H1 (cell line): ENCODE measurements around the gene COL8A1. TPM values are rescaled to one million over a fixed set of nuclear protein-coding genes. Genes with fewer than 3 reads are reported as not detected.

ENCODE experiments used
- CTCF ChIA-PET: fragments of 300-600 bp; sonication (Branson Sonifier 250); formaldehyde crosslinking; loops from one replicate; lab custom pipeline; 2021; ENCODE audit not compliant: partially characterized antibody; lab: Charles Lee
- POLR2A ChIA-PET: fragments of 300-600 bp; sonication (Branson Sonifier 250); formaldehyde crosslinking; loops from one replicate; lab custom pipeline; 2021; ENCODE audit warnings: inconsistent platforms; ENCODE audit not compliant: partially characterized antibody; lab: Charles Lee
- DNase-seq, 2 experiments: peaks; one replicate each; pipeline versions ENCODE4 v3.0.0 to v3.0.0-alpha.2; 2010 to 2022; ENCODE audit warnings: low spot score in 2 of 2, low read depth in 1 of 2, mixed read lengths in 1 of 2
- FAIRE-seq: peaks from 2 replicates; lab custom pipeline; 2011; peaks lifted over from hg19 to GRCh38; lab: Jason Lieb, UNC
- H2AFZ ChIP-seq: 2 replicates; pipeline ENCODE4 v1.8.1; 2012; ENCODE audit warnings: low read length, inconsistent platforms
- H2AK5ac ChIP-seq: 2 replicates; pipeline ENCODE4 v1.6.1; 2013; ENCODE audit warnings: low read depth, low read length
- H2BK120ac ChIP-seq: replicated peaks from 2 replicates; pipeline ENCODE3; 2013; ENCODE audit warnings: low read depth, low read length, inconsistent platforms
- H2BK12ac ChIP-seq: 2 replicates; pipeline ENCODE4 v1.6.1; 2013; ENCODE audit warnings: low read depth, low read length
- H2BK15ac ChIP-seq: 2 replicates; pipeline ENCODE4 v1.6.1; 2013; ENCODE audit warnings: low read length
- H2BK20ac ChIP-seq: 2 replicates; pipeline ENCODE4 v1.6.1; 2013; ENCODE audit warnings: low read length
- H2BK5ac ChIP-seq: 2 replicates; pipeline ENCODE4 v1.6.1; 2013; ENCODE audit warnings: low read depth, low read length
- H3K14ac ChIP-seq: 2 replicates; pipeline ENCODE4 v1.6.1; 2013; ENCODE audit warnings: inconsistent platforms; ENCODE audit not compliant: insufficient read length
- H3K18ac ChIP-seq: 2 replicates; pipeline ENCODE4 v1.6.1; 2013; ENCODE audit warnings: low read length; ENCODE audit errors: extremely low read depth
- H3K23ac ChIP-seq: 2 replicates; pipeline ENCODE4 v1.6.1; 2013; ENCODE audit warnings: inconsistent platforms; ENCODE audit not compliant: insufficient read length
- H3K23me2 ChIP-seq: 2 replicates; pipeline ENCODE4 v1.6.1; 2013; ENCODE audit warnings: low read depth, low read length
- H3K27ac ChIP-seq: 2 replicates; pipeline ENCODE4 v1.6.1; 2011; ENCODE audit warnings: low read depth, low read length, inconsistent platforms
- H3K27me3 ChIP-seq, 4 experiments: replicated peaks in 1 of 4; 1 replicate in 1 of 4; 2 replicates in 3 of 4; pipeline versions ENCODE4 v1.6.1 to v1.8.1; 2011 to 2013; ENCODE audit warnings: low read length in 3 of 4, mild to moderate bottlenecking in 3 of 4, inconsistent platforms in 2 of 4, mixed read lengths in 2 of 4, moderate library complexity in 1 of 4; ENCODE audit not compliant: control insufficient read depth in 3 of 4, insufficient read depth in 3 of 4; ENCODE audit errors: extremely low read depth in 1 of 4
- H3K36me3 ChIP-seq, 4 experiments: 2 replicates each; pipeline versions ENCODE4 v1.6.1 to v1.8.1; 2011 to 2013; ENCODE audit warnings: mild to moderate bottlenecking in 4 of 4, low read length in 3 of 4, moderate library complexity in 2 of 4, control low read depth in 1 of 4, inconsistent platforms in 1 of 4; ENCODE audit not compliant: insufficient read depth in 4 of 4, control insufficient read depth in 2 of 4
- H3K4ac ChIP-seq: replicated peaks from 2 replicates; pipeline ENCODE3; 2013; ENCODE audit warnings: low read length, low read depth, mixed read lengths, inconsistent platforms; ENCODE audit not compliant: insufficient read length
- H3K4me1 ChIP-seq, 4 experiments: replicated peaks in 1 of 4; 1 replicate in 1 of 4; 2 replicates in 3 of 4; pipeline versions ENCODE4 v1.6.1 to v1.8.1; 2011 to 2013; ENCODE audit warnings: low read length in 3 of 4, inconsistent platforms in 2 of 4, mixed read lengths in 1 of 4; ENCODE audit not compliant: insufficient read depth in 4 of 4, control insufficient read depth in 3 of 4
- H3K4me2 ChIP-seq, 2 experiments: 2 replicates each; pipeline versions ENCODE4 v1.6.1 to v1.8.1; 2011 to 2013; ENCODE audit warnings: low read depth in 2 of 2, low read length in 2 of 2, control low read depth in 1 of 2, inconsistent platforms in 1 of 2, mild to moderate bottlenecking in 1 of 2; ENCODE audit not compliant: insufficient read depth in 1 of 2
- H3K4me3 ChIP-seq, 4 experiments: fragments of 200-600, 300-600 bp in 1 of 4; sonication (generic), shearing (Covaris generic), sonication (Bioruptor Twin) in 1 of 4; 2 replicates each; pipeline versions ENCODE4 v1.5.1 to v1.8.1; 2011 to 2016; ENCODE audit warnings: low read length in 4 of 4, low read depth in 3 of 4, control low read depth in 2 of 4, inconsistent platforms in 2 of 4, mild to moderate bottlenecking in 2 of 4, mixed read lengths in 1 of 4, moderate library complexity in 1 of 4; ENCODE audit not compliant: insufficient read depth in 2 of 4; ENCODE audit errors: extremely low read depth in 1 of 4
- H3K56ac ChIP-seq: replicated peaks from 2 replicates; pipeline ENCODE3; 2013; ENCODE audit warnings: low read depth, mild to moderate bottlenecking, mixed read lengths, low read length, inconsistent platforms; ENCODE audit not compliant: insufficient read length
- H3K79me1 ChIP-seq: 2 replicates; pipeline ENCODE4 v1.6.1; 2013; ENCODE audit warnings: low read depth, low read length, control low read depth
- H3K79me2 ChIP-seq, 2 experiments: 2 replicates each; pipeline versions ENCODE4 v1.6.1 to v1.8.1; 2012 to 2013; ENCODE audit warnings: low read length in 2 of 2, mild to moderate bottlenecking in 2 of 2, inconsistent platforms in 1 of 2; ENCODE audit not compliant: insufficient read depth in 2 of 2, control insufficient read depth in 1 of 2
- H3K9ac ChIP-seq, 4 experiments: replicated peaks in 1 of 4; 1 replicate in 1 of 4; 2 replicates in 3 of 4; pipeline versions ENCODE4 v1.6.1 to v1.8.1; 2011 to 2013; ENCODE audit warnings: low read depth in 3 of 4, low read length in 3 of 4, control low read depth in 2 of 4, mild to moderate bottlenecking in 2 of 4, moderate library complexity in 2 of 4, inconsistent platforms in 1 of 4; ENCODE audit errors: extremely low read depth in 1 of 4
- H3K9me3 ChIP-seq, 2 experiments: 2 replicates each; pipeline versions ENCODE4 v1.6.1 to v1.8.1; 2012 to 2013; ENCODE audit warnings: mild to moderate bottlenecking in 2 of 2, moderate library complexity in 2 of 2, control low read depth in 1 of 2, inconsistent platforms in 1 of 2, low read depth in 1 of 2, low read length in 1 of 2, mixed read lengths in 1 of 2; ENCODE audit not compliant: insufficient read depth in 2 of 2
- H4K20me1 ChIP-seq, 2 experiments: replicated peaks in 1 of 2; 2 replicates each; pipeline versions ENCODE3 to v1.8.1; 2011 to 2013; ENCODE audit warnings: inconsistent platforms in 2 of 2, low read length in 2 of 2, mild to moderate bottlenecking in 1 of 2; ENCODE audit not compliant: insufficient read depth in 2 of 2, control insufficient read depth in 1 of 2
- H4K5ac ChIP-seq: 2 replicates; pipeline ENCODE4 v1.6.1; 2013; ENCODE audit warnings: low read length, low read depth, mixed read lengths, inconsistent platforms; ENCODE audit not compliant: insufficient read length
- H4K8ac ChIP-seq: 2 replicates; pipeline ENCODE4 v1.8.0; 2013; ENCODE audit warnings: mild to moderate bottlenecking, moderate library complexity, low read length, inconsistent platforms; ENCODE audit not compliant: insufficient read depth; ENCODE audit errors: extremely low read depth
- H4K91ac ChIP-seq: replicated peaks from 2 replicates; pipeline ENCODE3; 2013; ENCODE audit warnings: low read length, mixed read lengths, inconsistent platforms; ENCODE audit not compliant: insufficient read length
- JUND ChIP-seq: IDR thresholded peaks from 2 replicates; pipeline ENCODE4 v1.6.1; 2011; ENCODE audit warnings: mild to moderate bottlenecking, improper control_type of control experiment, low read length
- KDM4A ChIP-seq: IDR thresholded peaks from one replicate; pipeline ENCODE4 v1.7.1; 2012; ENCODE audit warnings: low read depth, mild to moderate bottlenecking, moderate library complexity, low read length, inconsistent platforms; ENCODE audit not compliant: severe bottlenecking
- POLR2AphosphoS5 ChIP-seq: IDR thresholded peaks from 2 replicates; pipeline ENCODE4 v1.6.1; 2011; ENCODE audit warnings: low read depth, low read length
- RAD21 ChIP-seq, 2 experiments: IDR thresholded peaks in 1 of 2; conservative IDR thresholded peaks in 1 of 2; 2 replicates each; pipeline ENCODE4 v1.6.1; 2011; ENCODE audit warnings: low read depth in 2 of 2, low read length in 2 of 2, improper control_type of control experiment in 1 of 2, inconsistent platforms in 1 of 2, mild to moderate bottlenecking in 1 of 2, moderate library complexity in 1 of 2
- SRF ChIP-seq: IDR thresholded peaks from 2 replicates; pipeline ENCODE4 v1.6.1; 2011; ENCODE audit warnings: mild to moderate bottlenecking, low read depth, low read length, moderate library complexity
- WGBS, 2 experiments: shearing (Covaris generic) in 1 of 2; methylation state at CpG; one replicate each; pipeline versions ENCODE4 v1.1.6 to v1.1.7; 2013 to 2015; ENCODE audit warnings: low lambda C conversion rate in 2 of 2, mixed read lengths in 2 of 2, inconsistent platforms in 1 of 2, low coverage in 1 of 2, missing lambda C conversion rate in 1 of 2; ENCODE audit not compliant: insufficient replicate concordance in 2 of 2, insufficient coverage in 1 of 2, insufficient read length in 1 of 2; ENCODE audit errors: extremely low coverage in 1 of 2, missing lambda C conversion rate in 1 of 2; 5-methylcytosine and 5-hydroxymethylcytosine counted together
- polyA plus RNA-seq, 7 experiments: library from polyadenylated mRNA; depleted of rRNA in 3 of 7; stranded (reverse) in 5 of 7; unstranded in 2 of 7; fragments of >200 nt in 5 of 7; fragments of 200-250 nt in 2 of 7; gene quantifications; 1 replicate in 5 of 7; 2 replicates in 1 of 7; 4 replicates in 1 of 7; pipeline versions ENCODE4 v1.2.1 to v1.2.3, GENCODE V29; 2011 to 2013; ENCODE audit warnings: missing spikeins in 2 of 7, mixed read lengths in 2 of 7
- total RNA-seq: library from RNA; stranded (reverse); fragmentation: NEBNext Ultra II Directional; extraction: Animal tissue kit (Norgen Biotek cat#: 25700); gene quantifications from 2 replicates; pipeline ENCODE4 v1.2.1, GENCODE V29; 2021
- TF ChIP-seq, protein P1 (sequence below), 3 experiments: IDR thresholded peaks; 1 replicate in 2 of 3; 2 replicates in 1 of 3; pipeline versions ENCODE4 v1.5.1 to v1.6.1; 2011; ENCODE audit warnings: low read length in 3 of 3, mild to moderate bottlenecking in 3 of 3, inconsistent platforms in 2 of 3, low read depth in 1 of 3, moderate library complexity in 1 of 3; ENCODE audit not compliant: insufficient read depth in 1 of 3; ENCODE audit errors: control extremely low read depth in 1 of 3

Gene COL8A1
- total and polyA plus RNA-seq, 2 of the 8 experiments (the other 6 are each of a cell fraction or from before 2014, with no cell fraction given): 0.21 to 1.2 TPM

GRCh38 chr3:99747915-99748314, 109.5 kb downstream of the COL8A1 start:
- DNase-seq (no peak), FAIRE-seq (peak; percentile 65)
- Histone ChIP-seq H3K4me1 (no peaks in the 10 kb centered on the region), H3K23me2 (no peaks in the 10 kb centered on the region; the same call in 1 of the 2 replicates), H3K9me3 (no peaks in the 10 kb centered on the region), H2AFZ (peak overlapping the region; percentile 49; the same call in 1 of the 2 replicates), H3K27me3 (no peaks in the 10 kb centered on the region), H3K79me1 (no peaks in the 10 kb centered on the region), H2BK120ac (no peak overlapping the region), H3K4me2 (no peak overlapping the region), H2BK15ac (no peak overlapping the region), H2BK12ac (no peak overlapping the region), H3K18ac (no peak overlapping the region), H4K5ac (no peak overlapping the region), H4K91ac (no peak overlapping the region), H3K79me2 (no peaks in the 10 kb centered on the region), H3K4me3 (no peak overlapping the region), H3K56ac (no peak overlapping the region), H4K20me1 (no peaks in the 10 kb centered on the region), H3K23ac (no peak overlapping the region), H4K8ac (no peak overlapping the region), H3K14ac (no peak overlapping the region), H3K36me3 (no peaks in the 10 kb centered on the region), H3K27ac (no peak overlapping the region), H3K4ac (no peak overlapping the region), H2BK20ac (no peak overlapping the region), H2BK5ac (no peak overlapping the region), H3K9ac (no peak overlapping the region), H2AK5ac (no peak overlapping the region)
- ChIA-PET CTCF (interaction anchor here (0.8 to 3.1 kb wide), 12 partner anchors 8 to 754 kb away, joined by 3 to 8 read pairs (median 3); no protein-coding TSS in a partner anchor), POLR2A (no interaction called here)
- TF ChIP-seq SRF: no peak
- TF ChIP-seq KDM4A: no peak
- TF ChIP-seq, protein P1, sequence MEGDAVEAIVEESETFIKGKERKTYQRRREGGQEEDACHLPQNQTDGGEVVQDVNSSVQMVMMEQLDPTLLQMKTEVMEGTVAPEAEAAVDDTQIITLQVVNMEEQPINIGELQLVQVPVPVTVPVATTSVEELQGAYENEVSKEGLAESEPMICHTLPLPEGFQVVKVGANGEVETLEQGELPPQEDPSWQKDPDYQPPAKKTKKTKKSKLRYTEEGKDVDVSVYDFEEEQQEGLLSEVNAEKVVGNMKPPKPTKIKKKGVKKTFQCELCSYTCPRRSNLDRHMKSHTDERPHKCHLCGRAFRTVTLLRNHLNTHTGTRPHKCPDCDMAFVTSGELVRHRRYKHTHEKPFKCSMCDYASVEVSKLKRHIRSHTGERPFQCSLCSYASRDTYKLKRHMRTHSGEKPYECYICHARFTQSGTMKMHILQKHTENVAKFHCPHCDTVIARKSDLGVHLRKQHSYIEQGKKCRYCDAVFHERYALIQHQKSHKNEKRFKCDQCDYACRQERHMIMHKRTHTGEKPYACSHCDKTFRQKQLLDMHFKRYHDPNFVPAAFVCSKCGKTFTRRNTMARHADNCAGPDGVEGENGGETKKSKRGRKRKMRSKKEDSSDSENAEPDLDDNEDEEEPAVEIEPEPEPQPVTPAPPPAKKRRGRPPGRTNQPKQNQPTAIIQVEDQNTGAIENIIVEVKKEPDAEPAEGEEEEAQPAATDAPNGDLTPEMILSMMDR (IDR thresholded peaks at IDR 0.05; ENCODE audit: control extremely low read depth in 1 of 3, insufficient read depth in 1 of 3, low read depth in 1 of 3, low read length in 3 of 3): peak in 2 of 3 experiments; percentile 24 to 27; a peak in 2 of 4 replicates
- TF ChIP-seq RAD21 (IDR thresholded peaks at IDR 0.05 in 1 of 2, conservative IDR thresholded peaks at IDR 0.05 in 1 of 2; ENCODE audit: low read depth in 2 of 2, low read length in 2 of 2): peak; percentile 52 to 56
- no peak for TF ChIP-seq POLR2AphosphoS5
- no peak for TF ChIP-seq JUND
- 75% methylated on average over 3 of the region's 3 CpGs; no CpG with 5 or more reads in 1 of the 2 experiments for WGBS, 2 experiments
